Measurements from ENCODE around the gene STK26.
"Not testable (repeated sequence)": the region's sequence is repeated elsewhere in the genome, so short reads cannot be mapped to it uniquely, and the experiment has no call there.

STK26 gene

DNA sequence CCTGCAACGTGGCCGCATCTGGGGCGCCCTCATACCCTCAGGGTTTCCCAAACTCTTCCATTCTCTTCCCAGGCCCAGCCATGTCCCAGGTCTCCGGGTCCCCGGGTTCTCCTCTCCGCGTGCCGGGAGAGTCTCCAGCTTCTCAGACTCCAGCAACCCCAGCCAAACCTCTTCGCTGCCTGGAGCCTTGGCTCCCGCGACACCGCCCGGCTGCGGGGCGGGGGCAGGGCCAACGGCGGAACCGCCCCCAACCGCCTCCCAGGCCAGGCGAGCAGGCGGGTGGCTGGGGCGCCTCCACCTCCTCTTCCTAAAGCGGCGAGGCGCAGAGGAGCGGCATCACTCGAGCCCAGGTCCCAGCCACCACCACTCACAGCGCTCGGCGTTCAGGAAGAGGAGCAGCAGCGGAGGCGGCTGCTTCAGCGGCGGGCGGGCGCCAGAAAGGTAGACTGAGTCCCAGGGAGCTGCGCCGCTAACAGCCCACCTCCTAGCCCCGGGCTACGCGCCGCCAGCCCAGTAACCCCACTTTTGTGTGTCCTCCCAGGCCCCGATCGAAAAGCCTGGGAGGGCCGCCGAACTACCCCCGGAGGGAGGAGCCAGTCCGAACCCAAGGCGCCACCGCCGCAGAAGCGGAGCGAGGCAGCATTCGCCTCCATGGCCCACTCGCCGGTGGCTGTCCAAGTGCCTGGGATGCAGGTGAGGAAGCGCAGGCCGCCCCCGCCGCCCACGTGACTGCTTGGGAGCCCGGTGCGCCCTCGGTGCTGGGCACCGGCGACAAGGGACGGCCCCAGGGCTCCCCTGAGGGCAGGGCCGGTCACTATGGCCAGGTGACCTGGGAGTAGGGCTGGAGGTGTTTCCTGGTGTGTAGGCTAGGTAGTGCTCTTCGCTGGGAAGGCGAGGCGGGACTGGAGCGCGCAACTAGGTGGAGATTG lies at the start of gene STK26:
Gene STK26, plus strand, starts transcription at position 336 of the 929 bp plus-strand sequence. Its CDS starts 316 bp downstream, at position 652.
- peak within 1 kb of the TSS; percentile 75 for H3K4me3 ChIP-seq (ENCODE audit: low read depth, low read length)
- DNase-seq (ENCODE audit: low read depth), result peak; percentile 13

DNA sequence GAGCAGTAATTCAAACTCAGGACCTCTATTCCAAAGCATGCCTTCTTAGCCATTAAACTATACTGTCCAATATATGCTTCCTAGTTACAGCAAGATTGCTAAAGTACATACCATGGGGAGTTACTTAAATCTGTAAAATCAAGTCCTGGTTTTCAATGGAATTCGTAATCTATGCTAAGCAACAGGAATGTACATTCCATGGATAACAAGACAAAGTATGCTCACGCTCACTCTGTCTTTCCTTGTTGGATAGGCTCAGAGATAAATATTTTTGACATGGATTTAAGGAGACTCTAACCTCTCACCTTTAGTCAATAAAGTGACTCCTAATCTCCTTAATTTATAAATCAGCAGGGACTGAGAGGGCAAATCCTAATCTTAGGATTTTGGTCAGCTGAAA lies 47.3 kb upstream of the STK26 start:
- H3K4me3 ChIP-seq (ENCODE audit: low read depth, low read length), result no peak overlapping the region
- DNase-seq (ENCODE audit: low read depth), result no peak

DNA sequence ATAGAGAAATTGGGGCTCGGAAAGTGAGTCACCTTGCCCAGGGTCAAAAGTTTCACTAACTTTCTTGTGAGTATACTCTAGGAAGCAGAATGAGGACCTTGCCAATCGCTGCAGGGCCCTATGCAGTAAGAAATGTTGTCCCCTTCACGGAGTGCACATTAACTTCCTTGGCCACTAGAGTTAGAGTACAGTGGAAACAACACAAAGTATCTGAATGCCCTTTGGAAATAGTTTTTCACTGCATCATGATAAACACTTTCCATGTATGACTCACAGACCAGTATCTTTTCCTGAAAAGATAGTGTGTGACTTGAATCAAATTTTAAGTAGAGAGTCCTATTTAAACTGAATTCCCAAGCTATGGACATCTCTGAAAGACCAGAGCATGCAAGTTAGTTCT lies 45.5 kb upstream of the STK26 start:
- no peak overlapping the region for H3K4me3 ChIP-seq (ENCODE audit: low read depth, low read length)
- no peak for DNase-seq (ENCODE audit: low read depth)

DNA sequence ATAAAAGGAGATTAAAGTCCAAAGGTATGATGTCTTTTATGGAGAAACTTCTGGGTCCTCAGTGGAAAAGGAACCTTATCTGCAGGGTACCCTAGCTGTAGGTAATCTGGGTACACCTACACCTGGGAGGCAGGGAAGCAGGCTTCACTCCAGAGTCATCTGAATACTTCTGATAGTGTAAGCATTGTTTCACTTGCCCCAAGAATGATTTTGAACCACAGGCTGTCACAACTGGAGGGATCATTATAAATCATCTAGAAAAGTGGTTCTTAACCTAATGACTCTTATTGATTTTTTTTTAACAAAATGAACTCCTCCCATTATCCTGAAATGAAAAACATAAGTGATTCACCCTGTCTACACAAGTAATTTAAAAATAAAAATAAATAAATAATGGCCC lies 44.0 kb upstream of the STK26 start:
- no peak for DNase-seq (ENCODE audit: low read depth)

DNA sequence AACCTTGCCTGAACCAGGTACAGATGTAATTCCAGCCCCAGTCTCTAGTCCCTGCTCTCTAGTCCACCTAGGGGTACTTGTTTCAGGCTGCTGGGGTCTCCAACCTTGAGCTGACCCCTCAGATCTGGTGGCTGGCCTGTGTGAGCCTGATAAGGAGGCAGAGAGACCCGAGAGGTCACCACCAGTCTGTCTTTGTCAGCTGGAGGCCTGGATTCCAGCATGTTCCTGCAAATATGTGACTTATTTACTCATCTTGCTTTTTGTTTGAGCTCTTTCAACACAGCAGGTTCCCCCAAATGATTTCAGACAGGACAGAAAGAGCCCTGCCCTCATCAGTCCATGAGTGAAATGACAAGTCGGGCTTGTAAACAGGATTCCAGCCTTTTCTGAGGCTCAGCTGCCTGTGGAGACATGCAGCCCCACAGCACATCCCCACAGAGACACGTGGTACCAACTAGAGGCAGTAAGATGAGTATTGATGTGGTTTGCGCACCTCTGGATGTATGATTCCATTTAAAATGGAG lies 37.5 kb upstream of the STK26 start:
- H3K4me3 ChIP-seq (ENCODE audit: low read depth, low read length), result no peak overlapping the region
- no peak for DNase-seq (ENCODE audit: low read depth)

More for the DNA sequence above, 44.0 kb upstream of the STK26 start:
- H3K4me3 ChIP-seq (ENCODE audit: low read depth, low read length), result no peak overlapping the region

DNA sequence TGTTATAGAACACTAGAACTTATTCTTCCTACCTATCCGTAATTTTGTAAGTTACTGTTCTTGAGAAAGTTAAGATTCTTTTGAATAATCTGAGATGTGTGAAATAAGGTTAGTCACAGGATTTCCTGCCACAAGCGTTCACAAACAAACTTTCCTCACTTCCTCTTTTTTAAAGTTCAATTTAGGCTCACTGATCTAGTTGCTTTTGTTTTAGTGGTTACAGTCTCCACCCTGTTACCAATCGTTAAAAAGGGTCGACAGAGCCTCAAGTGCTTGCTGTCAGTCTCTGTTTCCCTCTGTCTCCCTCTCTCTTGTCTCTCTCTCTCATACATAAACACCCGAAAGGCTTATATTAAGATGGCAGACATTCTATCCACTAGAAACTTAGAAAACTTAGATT lies 35.9 kb upstream of the STK26 start:
- DNase-seq (ENCODE audit: low read depth), result no peak
- no peak overlapping the region for H3K4me3 ChIP-seq (ENCODE audit: low read depth, low read length)

DNA sequence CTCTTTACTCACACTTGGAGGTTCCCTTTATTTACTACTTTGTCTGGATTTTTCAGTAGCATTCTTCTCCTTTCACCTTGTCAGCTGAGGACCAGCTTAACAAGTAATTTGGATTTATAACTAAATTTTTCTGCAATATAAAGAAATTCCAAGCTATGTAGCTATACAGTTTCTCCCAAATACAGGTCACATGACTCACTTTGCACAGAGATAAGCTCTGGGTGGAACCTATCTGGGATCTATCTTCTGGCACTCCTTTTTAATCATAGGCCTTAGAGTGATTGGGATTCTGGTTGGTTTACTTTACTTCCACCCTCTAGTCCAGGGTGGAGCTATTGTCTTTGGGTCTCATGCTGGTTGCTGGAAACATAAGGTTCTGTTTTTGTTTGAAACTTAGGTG lies 34.9 kb upstream of the STK26 start:
- H3K4me3 ChIP-seq (ENCODE audit: low read depth, low read length), result no peak overlapping the region
- no peak for DNase-seq (ENCODE audit: low read depth)

DNA sequence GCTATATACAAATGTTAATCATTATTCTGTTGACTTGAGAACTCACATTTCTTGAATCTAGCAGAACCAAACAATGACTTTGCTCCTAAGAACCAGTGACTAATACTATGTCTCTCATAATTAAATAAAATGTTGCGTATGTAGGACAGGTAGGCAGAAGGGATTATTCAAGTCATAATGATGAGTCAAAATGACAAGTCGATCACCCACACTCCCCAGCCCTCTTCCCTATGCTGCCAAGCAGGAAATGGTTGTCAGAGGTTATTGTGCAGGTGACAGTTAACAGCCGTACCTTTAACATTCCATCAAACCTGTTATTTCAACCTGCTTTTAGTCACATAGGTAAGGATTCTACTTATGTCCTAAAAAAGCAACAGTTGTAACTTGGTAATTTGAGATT lies 22.0 kb upstream of the STK26 start:
- no peak for DNase-seq (ENCODE audit: low read depth)
- H3K4me3 ChIP-seq (ENCODE audit: low read depth, low read length), result no peak overlapping the region

DNA sequence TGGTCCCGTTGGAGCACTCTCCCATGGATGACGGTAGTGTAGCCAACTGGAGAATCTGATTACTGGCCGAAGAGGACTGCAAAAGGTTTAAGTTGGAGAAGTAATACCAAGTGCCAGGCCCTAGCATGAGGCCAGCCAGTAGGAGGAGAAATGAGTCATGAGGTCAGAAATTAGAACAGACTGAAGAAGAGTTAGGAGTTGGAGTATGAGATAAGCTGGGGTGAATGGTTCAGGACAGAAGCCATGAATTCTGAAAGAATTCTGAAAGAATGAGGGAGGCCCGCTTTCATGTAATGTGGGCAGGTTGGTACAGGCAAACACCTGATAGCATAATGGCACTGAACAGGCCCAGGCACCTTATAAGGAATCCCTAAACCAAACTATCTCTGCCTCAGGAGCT lies 18.4 kb upstream of the STK26 start:
- no peak for DNase-seq (ENCODE audit: low read depth)
- H3K4me3 ChIP-seq (ENCODE audit: low read depth, low read length), result no peak overlapping the region

DNA sequence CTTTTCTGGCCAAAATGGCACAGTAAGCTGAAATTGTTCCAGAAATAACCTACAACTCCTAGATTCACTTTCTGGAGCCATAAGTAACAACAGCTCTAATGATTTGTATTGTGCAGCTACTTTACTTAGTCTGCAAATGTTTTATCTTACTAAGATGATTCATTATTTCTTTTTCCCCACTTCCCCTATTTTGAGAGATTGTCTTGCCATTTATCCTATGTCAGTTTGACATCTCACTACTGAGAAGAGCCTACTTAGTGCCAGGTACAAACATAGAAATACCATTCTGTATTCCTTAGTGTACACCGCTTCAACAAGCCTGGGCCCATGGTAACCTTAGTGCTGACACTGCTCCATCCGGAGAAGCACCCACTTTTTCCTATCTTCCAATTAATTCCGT lies 13.8 kb upstream of the STK26 start:
- DNase-seq (ENCODE audit: low read depth), result no peak
- no peak overlapping the region for H3K4me3 ChIP-seq (ENCODE audit: low read depth, low read length)

DNA sequence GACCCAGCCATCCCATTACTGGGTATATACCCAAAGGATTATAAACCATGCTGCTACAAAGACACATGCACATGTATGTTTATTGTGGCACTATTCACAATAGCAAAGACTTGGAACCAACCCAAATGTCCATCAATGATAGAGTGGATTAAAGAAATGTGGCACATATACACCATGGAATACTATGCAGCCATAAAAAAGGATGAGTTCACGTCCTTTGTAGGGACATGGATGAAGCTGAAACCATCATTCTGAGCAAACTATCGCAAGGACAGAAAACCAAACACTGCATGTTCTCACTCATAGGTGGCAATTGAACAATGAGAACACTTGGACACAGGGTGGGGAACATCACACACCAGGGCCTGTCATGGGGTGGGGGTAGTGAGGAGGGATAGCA lies 12.9 kb upstream of the STK26 start:
- DNase-seq (ENCODE audit: low read depth); H3K4me3 ChIP-seq (ENCODE audit: low read depth, low read length): not testable (repeated sequence)

DNA sequence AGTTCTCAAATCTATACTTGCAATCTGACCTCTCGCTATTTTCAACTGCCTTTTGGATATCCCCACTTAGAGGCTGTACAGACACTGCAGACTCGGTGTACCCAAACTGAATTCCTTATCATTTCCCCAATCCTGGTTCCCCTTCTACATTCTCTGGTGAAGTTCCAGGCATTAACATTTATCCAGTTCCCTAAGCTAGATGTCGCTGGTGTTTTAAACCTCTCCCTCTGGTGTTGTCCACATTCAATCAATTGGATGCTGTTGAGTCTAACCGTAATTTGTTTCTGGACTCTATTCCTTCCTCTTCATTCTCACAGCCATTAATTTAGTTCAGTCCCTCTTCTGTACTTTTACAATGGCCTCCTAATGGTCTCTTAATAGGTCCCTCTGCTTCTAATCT lies 7.2 kb upstream of the STK26 start:
- no peak overlapping the region for H3K4me3 ChIP-seq (ENCODE audit: low read depth, low read length)
- no peak for DNase-seq (ENCODE audit: low read depth)

DNA sequence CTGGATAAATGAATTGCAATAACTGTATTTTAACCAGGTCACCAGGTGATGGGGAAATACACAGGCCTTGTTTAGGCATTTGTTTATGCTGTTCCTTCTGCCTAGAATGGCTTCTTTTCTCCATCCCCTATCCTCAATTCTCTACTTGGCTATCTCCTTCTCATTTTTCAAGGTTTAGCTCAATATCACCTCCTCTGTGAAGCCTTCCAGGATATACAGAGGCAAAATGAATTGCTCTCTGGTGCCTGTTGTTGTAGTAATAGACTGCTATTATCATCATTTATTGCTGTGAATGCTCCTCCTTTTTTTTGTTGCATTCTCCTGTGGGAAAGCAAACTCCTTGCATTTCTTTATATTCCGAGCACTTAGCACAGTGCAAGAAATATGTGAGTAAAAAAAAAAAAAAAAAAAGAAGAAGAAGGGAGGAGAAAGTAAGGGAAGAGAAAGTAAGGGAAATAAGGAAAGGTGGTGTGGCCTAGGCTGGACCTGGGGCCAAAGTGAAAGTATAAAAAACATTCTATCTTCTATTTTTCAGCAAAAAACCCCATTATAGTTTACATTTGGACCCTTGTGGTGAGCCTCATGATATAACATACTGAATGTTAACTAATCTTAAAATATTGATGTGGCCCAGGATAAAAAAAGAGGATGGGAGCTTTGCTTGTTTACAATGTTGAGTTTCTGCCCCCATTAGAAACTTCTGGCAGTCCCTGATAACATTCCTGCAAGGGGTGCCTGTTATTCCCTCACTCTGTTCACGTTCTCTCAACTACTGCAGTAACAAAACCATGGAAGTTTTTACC lies 6.3 kb upstream of the STK26 start:
- DNase-seq (ENCODE audit: low read depth), result no peak
- no peak overlapping the region for H3K4me3 ChIP-seq (ENCODE audit: low read depth, low read length)

DNA sequence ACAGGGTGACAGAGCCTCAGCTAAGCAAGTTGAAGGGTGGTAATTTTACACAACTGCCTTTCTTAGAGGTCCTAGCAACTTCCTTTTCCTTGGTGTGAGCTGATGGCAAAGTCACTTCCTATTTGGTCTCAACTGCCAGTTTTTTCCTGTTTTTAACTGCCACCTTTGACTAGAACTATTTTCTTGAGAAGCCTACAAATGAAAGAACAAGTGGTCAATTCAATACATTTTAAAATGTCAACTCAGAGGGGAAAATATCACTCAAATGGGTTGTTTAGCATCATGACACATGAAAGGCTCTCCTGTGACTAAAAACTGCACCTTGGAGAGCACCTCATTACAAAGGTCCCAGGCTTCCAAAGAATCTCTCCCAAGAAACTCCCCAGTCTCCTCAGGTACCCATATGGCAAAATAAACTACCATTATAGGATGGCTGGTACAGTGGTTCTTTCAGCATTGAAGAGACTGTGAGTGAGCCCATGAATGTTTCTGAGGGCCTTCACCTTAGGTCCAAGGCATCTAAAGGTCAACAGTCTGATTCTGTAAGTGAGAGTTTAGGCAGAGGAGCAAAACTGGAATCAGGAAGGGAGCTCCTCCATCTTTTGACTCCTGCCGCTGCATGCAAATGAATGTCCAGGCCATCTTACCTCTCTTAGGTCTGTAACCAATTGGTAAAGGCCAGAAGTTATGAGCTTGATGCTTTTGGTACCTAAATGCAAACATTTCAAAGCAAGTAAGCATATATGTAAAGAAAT lies 5.5 kb upstream of the STK26 start:
- no peak for DNase-seq (ENCODE audit: low read depth)
- no peak overlapping the region for H3K4me3 ChIP-seq (ENCODE audit: low read depth, low read length)

DNA sequence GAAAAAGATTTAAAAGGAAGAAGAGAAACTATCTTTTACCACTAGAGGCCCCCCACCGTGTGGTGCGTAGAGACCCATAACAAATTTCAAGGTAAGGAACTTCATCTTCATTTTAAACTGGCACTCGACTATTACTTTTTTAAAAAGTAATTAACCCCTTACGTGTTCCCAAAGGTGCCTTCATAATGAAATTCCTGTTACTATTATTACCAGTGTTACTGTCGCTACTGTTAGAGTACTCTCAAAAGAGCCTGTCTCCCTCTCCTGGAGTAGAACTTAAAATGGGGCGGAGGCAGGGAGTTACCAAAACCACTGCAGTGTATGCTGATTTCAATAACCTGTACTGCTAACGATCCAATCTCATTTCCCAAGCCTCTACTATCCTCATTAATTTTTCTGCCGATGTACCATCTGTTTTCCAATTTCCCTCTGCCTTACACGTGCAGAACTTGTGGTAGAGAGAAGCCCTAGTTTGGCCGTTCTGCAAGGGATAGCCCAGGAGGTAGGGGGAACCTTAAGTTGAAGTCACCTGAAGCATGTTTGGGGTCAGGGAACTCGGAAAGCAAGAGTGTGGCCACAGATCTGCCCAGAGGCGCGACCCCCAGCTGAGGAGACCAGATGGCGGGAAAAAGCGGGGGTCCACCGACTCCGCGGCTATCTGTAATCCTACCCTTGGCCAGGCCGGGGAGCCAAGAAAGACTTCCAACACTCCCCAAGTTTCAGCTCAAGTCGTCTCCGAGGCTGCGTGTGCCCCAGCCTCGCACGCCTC lies 720 bp upstream of the STK26 start:
- peak overlapping the region; percentile 75 for H3K4me3 ChIP-seq (ENCODE audit: low read depth, low read length)
- DNase-seq (ENCODE audit: low read depth), result no peak

DNA sequence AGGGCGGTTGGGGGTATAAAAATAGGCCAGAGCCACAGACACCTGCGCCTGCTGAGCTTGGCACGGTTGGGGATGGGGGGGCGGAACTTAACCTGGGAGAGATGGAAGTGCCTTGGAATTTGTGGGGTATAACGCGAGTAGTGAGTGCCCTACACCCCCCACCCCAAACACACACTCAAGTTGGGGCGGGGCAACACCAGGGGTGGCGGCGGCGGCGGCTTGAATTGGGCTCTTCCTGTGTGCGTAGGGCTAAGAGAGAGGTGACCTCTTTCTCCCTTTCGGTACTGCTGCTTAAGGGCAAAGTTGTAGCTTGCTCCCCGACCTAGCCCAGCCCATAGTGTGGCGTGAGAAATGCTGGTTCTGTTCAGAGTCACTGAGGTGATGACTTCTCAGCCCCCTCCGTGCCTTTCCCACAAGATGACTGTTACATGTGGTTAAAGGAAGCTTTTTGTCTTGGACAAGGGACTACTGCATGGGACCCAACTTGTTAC lies 839 bp downstream of the STK26 start:
- DNase-seq (ENCODE audit: low read depth), result no peak
- peak overlapping the region; percentile 75 for H3K4me3 ChIP-seq (ENCODE audit: low read depth, low read length)

DNA sequence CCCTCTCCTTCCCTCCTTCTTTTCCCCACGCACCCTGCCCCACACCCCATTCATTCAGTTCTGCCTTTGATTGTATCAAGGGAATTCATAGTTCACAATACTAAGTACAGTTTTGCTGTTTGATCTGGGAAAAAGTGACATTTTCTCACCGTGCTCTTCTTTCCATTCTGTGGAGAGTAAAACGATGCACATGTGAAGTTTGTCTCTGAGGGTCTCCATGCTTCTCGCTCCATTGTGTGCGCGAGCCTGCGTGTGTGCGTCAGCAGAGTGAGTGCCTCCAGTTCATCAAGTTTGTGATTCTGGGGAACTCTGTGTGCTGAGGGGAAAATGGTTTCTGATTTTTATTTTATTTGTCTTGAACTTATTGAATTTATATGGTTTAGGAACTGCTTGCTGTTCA lies 1.9 kb downstream of the STK26 start:
- peak overlapping the region; percentile 29 for H3K4me3 ChIP-seq (ENCODE audit: low read depth, low read length)

DNA sequence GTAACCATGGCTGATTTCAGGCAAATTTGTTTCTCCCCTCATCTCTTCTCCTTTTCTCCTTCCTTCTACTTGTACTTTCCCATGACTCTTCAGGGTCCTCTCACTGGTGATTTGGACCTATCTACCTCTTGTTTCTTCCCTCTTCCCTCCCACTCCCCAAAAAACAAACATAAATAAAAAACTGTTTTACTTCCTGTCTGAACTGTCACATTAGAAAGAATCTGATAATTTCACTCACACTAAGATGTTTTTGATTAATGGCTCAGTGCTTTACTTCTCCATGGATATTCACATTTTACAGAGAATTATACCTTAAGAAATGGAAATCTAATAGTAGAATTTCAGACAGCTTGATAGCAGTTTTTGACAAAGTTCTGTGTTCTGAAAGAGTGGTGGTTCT lies 7.2 kb downstream of the STK26 start:
- H3K4me3 ChIP-seq (ENCODE audit: low read depth, low read length), result no peak overlapping the region

More for the DNA sequence above, 1.9 kb downstream of the STK26 start:
- DNase-seq (ENCODE audit: low read depth), result no peak

DNA sequence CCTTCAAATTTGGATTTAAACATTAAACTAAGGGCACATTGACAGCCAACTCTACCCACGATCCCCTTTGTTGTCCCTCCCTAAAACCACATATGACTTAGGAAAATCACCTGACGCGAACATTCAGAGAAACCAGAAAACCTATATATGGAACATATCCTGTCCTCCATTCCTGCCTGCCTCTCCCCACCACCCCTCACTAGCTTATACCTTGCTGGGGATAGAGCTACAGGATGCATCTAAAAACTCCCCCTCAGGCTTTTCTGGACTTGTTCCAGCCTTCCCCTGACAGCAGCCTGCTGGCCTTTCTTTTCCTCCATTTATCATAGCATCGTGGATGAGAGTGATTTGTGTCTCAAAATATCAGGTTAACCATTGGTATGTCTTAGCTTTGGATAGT lies 8.8 kb downstream of the STK26 start:
- H3K4me3 ChIP-seq (ENCODE audit: low read depth, low read length), result no peak overlapping the region
- DNase-seq (ENCODE audit: low read depth), result no peak

More for the DNA sequence above, 7.2 kb downstream of the STK26 start:
- no peak for DNase-seq (ENCODE audit: low read depth)
